Measurements from ENCODE around the gene CD74. TPM values are rescaled to one million over a fixed set of nuclear protein-coding genes. Genes with fewer than 3 reads are reported as not detected.

The CD74 gene
- total and polyA plus RNA-seq, 2 of the 4 experiments (the other 2 are of a cell fraction), result 0.18 to 1.1 TPM

- no peak overlapping the region for H3K4me3 ChIP-seq (ENCODE audit: insufficient read depth, low read depth, low read length)
- no peak overlapping the region for H3K27ac ChIP-seq (ENCODE audit: insufficient read depth, low read length)
- no peak overlapping the region for H4K8ac ChIP-seq (ENCODE audit: low read depth in 2 of 2, low read length in 2 of 2)
- DNase-seq (no peak), ATAC-seq (ENCODE audit: low read depth) (no peak)
- H3K4ac ChIP-seq (ENCODE audit: low read depth, low read length), result no peak overlapping the region
- H2BK120ac ChIP-seq (ENCODE audit: low read depth, low read length), result no peak overlapping the region
- in situ Hi-C loops (cut with MboI; ENCODE audit: low sequenced_read_pairs) (no loop called here), dilution Hi-C loops (cut with HindIII; ENCODE audit: low sequenced_read_pairs, unreplicated experiment) (no loop called here), intact Hi-C loops (cut with micrococcal nuclease) (no loop called here)
- peaks cover 7% of the 10 kb centered on the region; the same call in 1 of the 2 replicates for H4K20me1 ChIP-seq (ENCODE audit: insufficient read depth, low read length)
- H3K56ac ChIP-seq (ENCODE audit: extremely low read depth, insufficient read depth, low read length), result no peak overlapping the region
- H3K9me3 ChIP-seq (ENCODE audit: control insufficient read depth, insufficient read depth, low read length), result no peaks in the 10 kb centered on the region
- H3K27me3 ChIP-seq (ENCODE audit: control insufficient read depth, insufficient read depth, low read length), result no peaks in the 10 kb centered on the region
- no peak overlapping the region for H3K4me2 ChIP-seq (ENCODE audit: low read depth, low read length)
- WGBS, 2 experiments (ENCODE audit: extremely low coverage in 2 of 2, insufficient read length in 1 of 2), result no CpG with 5 or more reads among the region's 3 CpGs
- H3K4me1 ChIP-seq (ENCODE audit: control insufficient read depth, insufficient read depth, low read length), result peaks cover 19% of the 10 kb centered on the region
- H2AK9ac ChIP-seq (replicated peaks; ENCODE audit: low read depth, low read length, poor library complexity), result no peak overlapping the region
- H3K36me3 ChIP-seq (ENCODE audit: control insufficient read depth, insufficient read depth, low read length), result peaks cover 30% of the 10 kb centered on the region
- no peak overlapping the region for H3K9ac ChIP-seq (ENCODE audit: low read depth, low read length)
- H2BK20ac ChIP-seq (ENCODE audit: low read depth, low read length), result no peak overlapping the region
- TF ChIP-seq NFE2L2 (IDR thresholded peaks at IDR 0.05; ENCODE audit: low read depth, low read length) (no peak), POLR2A (IDR thresholded peaks at IDR 0.05; ENCODE audit: low read depth, low read length) (no peak), BHLHE40 (IDR thresholded peaks at IDR 0.05; ENCODE audit: low read depth, low read length) (no peak), RAD21 (IDR thresholded peaks at IDR 0.05; ENCODE audit: low read length) (no peak), CEBPB (IDR thresholded peaks at IDR 0.05; ENCODE audit: low read depth, low read length) (no peak), CHD1 (IDR thresholded peaks at IDR 0.05; ENCODE audit: low read depth, low read length) (no peak), RFX5 (IDR thresholded peaks at IDR 0.05; ENCODE audit: low read depth, low read length) (no peak)
- H3K23ac ChIP-seq (ENCODE audit: low read depth, low read length), result no peak overlapping the region
- POLR2A ChIA-PET (ENCODE audit: unreplicated experiment), result no interaction called here
- no peak overlapping the region for H2AFZ ChIP-seq (replicated peaks; ENCODE audit: low read length, poor library complexity)
- H2BK15ac ChIP-seq (ENCODE audit: low read depth, low read length), result no peak overlapping the region
- H3K14ac ChIP-seq (replicated peaks; ENCODE audit: low read depth, low read length), result no peak overlapping the region
- H3K79me1 ChIP-seq (ENCODE audit: low read depth in 1 of 2, low read length in 2 of 2), result peaks cover 0 to 15% of the 10 kb centered on the region in 2 experiments; a peak in 1 of 4 replicates
- no peak overlapping the region for H2AK5ac ChIP-seq (ENCODE audit: low read depth, low read length)
- H3K9me1 ChIP-seq (ENCODE audit: insufficient read depth, low read length), result peaks cover 35% of the 10 kb centered on the region
- H3K18ac ChIP-seq (ENCODE audit: low read depth, low read length), result no peak overlapping the region
- H4K5ac ChIP-seq (ENCODE audit: low read depth, low read length), result no peak overlapping the region
- CTCF ChIA-PET, result interaction anchor here (0.6 kb wide), 1 partner anchor 168 kb away, joined by 3 read pairs; no protein-coding TSS in a partner anchor
- H2BK5ac ChIP-seq (ENCODE audit: low read depth, low read length, poor library complexity, severe bottlenecking), result no peak overlapping the region
- H4K91ac ChIP-seq (ENCODE audit: insufficient read depth, low read depth, low read length), result no peak overlapping the region
- BruUV-seq (replicated peaks), result no TSS peak
Measured at GRCh38 chr5:150401076-150401375, 11.7 kb downstream of the CD74 start.
